NCI-H2171 treated with DMSO at 0.1 percent for 48 hours (cell line): Measurements from ENCODE around the gene TUBB8B.
"Not testable (repeated sequence)": the region's sequence is repeated elsewhere in the genome, so short reads cannot be mapped to it uniquely, and the experiment has no call there.

Experiments used
- DNase-seq: peaks from one replicate; lab custom pipeline; 2025; lab: John Stamatoyannopoulos, UW

TUBB8B gene

DNA sequence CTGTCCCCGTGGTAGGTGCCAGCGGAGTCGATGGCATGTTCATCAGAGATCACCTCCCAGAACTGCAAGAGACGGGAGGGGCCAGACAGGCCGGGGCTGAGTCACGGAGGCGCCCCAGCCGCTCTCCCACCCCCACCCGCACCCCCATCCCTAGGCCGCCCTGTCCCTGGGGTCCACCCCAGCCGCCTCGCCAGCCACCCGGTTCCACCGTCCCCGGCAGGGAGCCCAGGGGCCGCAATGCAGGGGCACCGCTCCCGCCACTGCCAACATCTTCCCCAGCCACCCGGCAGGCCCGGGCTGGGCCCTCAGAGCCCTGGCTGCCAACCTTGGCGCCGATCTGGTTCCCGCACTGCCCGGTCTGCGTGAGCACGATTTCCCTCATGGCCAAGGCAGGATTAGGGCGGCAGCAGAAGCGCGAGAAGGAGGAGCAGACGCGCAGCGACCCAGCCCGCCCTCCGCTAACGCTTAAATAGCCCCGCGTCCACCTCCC is at the start of gene TUBB8B:
Gene TUBB8B (minus strand): TSS at position 440 of the 490 bp plus-strand sequence. CDS start 58 bp downstream, at position 382.
- DNase-seq, result not testable (repeated sequence)

DNA sequence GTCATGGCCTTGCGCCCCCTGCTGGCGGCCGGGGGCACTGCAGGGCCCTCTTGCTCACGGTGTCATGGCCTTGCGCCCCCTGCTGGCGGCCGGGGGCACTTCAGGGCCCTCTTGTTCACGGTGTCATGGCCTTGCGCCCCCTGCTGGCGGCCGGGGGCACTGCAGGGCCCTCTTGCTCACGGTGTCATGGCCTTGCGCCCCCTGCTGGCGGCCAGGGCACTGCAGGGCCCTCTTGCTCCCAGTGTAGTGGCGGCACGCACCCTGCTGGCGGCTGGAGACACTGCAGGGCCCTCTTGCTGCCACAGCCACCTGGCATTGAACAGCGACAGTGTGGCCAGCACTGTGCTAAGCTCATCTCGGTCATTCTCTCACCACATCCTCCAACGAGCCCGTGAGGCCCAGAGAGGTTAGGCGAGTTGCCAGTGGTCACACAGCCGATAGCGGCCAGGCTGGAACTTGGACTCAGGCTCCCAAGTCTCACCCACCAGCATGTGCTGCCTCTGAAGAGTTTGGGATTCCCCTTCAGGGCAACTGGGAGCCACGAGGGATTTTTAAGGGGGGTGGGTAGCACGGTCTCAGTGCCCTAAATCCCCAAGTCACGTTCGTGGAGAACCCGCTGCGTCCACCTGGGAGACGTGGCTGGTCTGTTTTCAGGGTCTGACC is 48.0 kb upstream of the TUBB8B start:
- not testable (repeated sequence) for DNase-seq

DNA sequence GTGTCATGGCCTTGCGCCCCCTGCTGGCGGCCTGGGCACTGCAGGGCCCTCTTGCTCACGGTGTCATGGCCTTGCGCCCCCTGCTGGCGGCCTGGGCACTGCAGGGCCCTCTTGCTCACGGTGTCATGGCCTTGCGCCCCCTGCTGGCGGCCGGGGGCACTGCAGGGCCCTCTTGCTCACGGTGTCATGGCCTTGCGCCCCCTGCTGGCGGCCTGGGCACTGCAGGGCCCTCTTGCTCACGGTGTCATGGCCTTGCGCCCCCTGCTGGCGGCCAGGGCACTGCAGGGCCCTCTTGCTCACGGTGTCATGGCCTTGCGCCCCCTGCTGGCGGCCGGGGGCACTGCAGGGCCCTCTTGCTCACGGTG is 47.3 kb upstream of the TUBB8B start:
- not testable (repeated sequence) for DNase-seq

DNA sequence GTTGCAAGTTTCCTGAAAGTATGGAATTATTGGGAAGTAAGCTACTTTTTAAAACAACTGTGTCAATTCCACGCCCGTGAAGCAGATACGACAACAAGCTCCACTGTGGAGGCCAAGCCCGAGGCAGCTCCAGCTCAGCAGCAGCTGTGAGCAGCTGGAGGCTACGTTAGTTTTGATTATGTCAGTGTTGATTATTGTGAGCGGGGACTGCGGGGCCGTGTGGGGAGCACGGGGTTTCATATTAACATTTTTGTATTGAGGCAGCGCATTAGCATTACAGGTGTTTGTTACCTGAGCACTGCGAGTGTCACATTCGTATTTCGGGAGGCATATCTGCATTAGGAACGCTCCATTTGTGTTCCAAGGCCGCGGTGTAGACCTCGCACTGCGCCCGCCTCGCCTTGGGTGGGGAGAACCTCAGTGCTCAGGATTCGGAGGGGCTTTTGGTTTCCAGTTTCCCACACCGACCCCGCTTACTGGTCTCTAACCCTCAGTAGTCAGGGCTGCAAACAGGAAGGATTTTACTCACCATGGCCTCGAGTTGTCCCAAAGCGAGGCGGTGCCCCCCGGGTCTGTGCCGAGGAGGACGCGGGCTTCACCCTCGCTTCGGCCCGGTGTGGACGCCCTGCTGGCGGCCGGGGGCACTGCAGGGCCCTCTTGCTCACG is 46.8 kb upstream of the TUBB8B start:
- DNase-seq, result peak; percentile 9

DNA sequence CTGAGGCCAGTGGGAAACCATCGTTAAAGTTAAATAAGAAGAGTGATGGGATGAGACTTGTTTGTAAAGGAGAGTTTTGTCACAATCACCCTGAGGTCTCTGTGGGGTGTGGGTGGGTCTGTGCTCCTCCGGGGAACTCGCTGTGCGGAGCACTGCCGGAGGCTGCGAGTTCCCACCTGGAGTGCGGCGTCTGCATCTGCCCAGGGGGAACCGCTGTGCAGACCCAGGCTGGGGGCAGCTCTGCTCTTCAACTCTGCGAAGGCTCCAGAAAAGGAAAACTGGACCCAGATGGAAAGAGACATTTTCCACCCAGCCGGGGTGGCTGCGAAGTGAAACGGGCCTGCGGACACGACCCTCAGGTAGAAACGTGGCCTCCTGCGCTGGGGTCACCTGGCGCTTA is 46.2 kb upstream of the TUBB8B start:
- DNase-seq, result not testable (repeated sequence)

DNA sequence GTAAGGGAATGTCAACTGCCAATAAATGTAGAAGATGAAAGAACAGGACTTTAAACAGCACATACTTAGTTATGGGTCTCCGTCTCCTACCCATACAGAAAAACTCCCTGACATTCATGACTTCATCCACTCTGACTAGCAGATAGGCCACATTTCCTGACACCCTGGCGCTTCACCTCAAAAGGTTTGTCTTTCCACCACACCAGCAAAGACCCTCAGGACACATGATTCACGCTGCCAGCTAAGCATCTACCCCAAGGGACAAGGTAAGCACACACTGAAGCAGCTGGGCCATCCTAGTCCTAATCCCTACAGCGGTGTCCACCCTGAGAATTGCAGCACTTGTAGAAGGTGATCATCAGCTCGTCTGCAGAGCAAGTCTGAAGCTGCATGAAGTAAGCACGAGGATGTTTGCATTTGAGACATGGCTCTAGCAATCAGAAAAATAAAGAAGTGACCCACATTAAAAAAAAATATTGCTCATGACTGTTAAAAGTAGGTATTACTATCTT is 44.5 kb upstream of the TUBB8B start:
- not testable (repeated sequence) for DNase-seq

DNA sequence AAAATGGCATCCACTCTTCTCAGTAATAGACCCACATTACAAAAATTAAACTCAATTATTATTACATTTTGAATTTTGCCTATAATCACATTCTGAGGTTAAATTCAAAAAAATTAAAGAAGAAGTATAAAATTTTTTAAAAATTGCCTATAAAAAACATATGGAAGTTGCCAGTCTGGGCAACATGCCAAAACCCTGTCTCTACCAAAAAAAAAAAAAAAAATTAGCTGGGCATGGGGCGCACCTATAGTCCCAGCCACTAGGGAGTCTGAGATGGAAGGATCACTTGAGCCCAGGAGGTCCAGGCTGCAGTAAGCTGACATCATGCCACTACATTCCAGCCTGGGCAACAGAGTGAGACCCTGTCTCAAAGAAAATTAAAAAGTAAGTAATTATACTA is 42.1 kb upstream of the TUBB8B start:
- peak; percentile 49 for DNase-seq

DNA sequence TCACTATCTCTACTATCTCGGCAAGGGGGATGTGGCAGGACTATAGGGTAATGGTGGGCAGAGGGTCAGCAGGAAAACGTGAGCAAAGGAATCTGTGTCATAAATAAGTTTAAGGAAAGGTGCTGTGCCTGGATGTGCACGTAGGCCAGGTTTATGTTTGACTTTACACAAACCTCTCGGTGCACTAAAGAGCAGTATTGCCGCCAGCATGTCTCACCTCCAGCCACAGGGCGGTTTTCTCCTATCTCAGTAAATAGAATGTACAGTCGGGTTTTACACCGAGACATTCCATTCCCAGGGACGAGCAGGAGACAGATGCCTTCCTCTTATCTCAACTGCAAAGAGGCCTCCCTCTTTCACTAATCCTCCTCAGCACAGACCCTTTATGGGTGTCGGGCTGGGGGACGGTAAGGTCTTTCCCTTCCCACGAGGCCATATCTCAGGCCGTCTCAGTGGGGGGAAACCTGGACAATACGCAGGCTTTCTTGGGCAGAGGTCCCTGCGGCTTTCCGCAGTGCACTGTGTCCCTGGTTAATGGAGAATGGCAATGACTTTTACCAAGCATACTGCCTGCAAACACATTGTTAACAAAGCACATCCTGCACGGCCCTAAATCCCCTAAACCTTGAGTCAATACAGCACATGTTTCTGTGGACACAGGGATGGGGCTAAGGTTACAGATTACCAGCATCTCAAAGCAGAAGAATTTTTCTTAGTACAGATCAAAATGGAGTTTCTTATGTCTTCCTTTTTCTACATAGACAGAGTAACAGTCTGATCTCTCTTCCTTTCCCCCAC is 41.2 kb upstream of the TUBB8B start:
- not testable (repeated sequence) for DNase-seq

DNA sequence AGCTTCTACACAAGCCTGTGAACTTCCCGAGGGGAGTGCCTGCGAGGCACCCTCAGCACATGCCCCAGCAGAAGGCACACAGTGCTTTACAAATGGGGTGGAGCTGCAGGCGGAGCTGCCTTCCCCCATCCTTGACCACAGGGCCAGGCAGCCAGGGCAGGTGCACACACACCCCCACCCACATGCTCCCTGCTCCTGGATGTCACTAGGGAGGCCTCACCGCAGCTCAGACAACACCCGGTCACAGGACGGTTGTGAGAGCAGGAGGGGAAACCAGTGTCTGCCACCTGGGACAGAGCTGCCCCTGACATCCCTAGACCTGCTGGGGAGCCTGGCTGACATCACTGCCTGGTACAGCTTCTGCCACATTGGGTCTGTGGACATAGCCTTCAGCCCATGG is 39.7 kb upstream of the TUBB8B start:
- not testable (repeated sequence) for DNase-seq

DNA sequence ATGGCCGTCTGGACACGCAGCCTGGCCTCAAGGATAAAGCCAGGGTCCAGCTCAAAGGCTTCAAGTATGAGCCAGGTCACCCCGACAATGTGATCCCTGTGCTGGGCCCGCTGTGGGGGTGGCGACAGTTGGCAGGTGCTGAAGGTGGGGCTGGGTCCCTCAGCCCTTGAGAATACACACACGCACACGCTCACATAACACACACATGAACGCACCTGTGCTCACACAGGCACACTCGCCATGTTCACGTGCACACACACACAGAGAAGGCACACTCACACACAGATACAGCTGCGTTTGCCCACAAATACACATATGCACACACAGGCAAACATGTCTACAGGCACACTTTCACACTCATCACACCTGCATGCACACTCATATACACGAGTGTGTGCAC is 35.4 kb upstream of the TUBB8B start:
- DNase-seq, result not testable (repeated sequence)

DNA sequence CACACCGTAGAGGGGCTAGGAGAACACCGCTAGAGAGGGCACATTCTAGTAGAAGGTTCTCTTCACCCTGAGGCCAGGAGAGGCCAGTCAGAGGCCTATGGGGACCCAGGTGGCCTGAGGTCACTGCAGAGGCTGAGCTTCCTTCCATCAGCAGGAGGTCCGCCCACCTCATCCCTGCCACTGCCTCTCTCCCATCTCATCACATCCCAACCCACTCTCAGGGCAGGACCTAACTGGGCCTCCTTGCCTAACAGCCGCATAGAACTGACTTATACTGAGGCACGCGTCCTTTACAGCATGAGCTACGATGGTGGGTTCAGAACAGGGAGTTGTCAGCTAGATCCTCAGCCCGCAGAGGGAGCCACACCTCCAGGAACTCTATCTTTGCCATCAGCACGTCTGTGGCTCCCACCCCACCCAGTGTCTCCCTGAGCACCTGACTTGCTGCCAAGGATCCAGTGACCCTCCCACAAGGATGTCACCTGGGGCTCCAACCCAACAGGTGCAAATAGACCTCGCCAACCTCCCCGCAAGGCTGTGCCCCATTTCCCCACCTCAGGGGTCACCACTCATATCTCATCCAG is 33.3 kb upstream of the TUBB8B start:
- DNase-seq, result not testable (repeated sequence)

DNA sequence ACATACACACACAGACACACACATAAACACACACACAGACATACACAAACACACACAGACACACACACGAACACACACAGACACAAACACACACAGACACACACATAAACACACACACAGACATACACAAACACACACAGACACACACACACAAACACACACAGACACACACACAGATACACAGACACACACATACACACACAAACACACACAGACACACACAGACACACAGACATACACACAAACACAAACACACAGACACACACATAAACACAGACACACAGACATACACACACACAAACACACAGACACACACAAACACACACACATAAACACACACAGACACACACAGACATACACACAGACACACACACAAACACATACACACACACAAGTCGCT is 31.5 kb upstream of the TUBB8B start:
- DNase-seq, result not testable (repeated sequence)

DNA sequence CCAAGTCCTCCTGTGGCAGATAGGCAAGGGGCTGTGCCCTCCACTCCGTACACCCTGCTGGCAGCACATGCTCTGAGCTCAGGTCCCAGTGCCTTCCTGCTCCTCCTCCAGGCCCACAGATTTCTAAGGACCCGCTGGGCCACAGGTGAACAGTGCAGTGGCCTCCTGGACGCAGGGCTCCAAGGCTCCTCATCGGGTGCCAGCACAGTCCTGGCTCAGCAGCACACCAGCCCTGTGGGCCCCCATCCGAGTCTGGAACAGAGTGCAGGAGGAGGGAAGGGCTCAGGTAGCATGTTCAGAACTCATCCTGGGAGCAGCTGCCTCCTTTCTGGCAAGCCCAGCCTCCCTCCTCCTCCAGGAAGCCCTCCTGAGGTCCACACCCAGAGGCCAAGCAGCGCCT is 30.8 kb upstream of the TUBB8B start:
- DNase-seq, result not testable (repeated sequence)

DNA sequence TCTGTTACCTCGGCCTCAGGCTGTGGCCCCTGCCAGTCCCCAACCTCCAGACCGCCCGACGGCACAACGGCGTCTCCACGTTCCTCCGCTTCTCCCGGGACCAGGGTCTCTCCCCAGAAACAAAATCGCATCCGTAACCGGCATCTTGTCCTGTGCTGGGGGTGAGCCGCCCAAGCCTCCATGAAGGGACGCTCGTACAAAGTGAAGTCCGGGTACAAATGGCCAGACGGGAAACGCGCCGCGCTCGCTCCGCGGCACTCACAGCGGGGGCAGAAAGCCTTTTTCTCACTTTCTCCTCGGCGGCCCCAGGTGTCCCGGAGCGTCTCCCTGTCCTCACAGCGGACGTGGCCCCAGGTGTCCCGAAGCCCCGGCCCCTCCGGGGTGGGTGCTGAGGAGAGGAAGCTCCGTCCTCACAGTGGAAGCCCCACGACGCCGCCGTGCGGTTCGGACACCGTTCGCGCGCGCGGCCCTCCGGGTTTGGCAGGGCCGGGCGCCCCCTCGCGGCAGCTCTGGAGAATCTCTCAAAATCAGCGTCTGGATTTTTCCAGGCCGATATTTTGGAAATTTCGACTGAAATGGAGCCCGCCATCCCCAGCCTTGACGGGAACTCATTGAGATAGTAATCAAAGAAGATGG is 26.2 kb upstream of the TUBB8B start:
- not testable (repeated sequence) for DNase-seq

DNA sequence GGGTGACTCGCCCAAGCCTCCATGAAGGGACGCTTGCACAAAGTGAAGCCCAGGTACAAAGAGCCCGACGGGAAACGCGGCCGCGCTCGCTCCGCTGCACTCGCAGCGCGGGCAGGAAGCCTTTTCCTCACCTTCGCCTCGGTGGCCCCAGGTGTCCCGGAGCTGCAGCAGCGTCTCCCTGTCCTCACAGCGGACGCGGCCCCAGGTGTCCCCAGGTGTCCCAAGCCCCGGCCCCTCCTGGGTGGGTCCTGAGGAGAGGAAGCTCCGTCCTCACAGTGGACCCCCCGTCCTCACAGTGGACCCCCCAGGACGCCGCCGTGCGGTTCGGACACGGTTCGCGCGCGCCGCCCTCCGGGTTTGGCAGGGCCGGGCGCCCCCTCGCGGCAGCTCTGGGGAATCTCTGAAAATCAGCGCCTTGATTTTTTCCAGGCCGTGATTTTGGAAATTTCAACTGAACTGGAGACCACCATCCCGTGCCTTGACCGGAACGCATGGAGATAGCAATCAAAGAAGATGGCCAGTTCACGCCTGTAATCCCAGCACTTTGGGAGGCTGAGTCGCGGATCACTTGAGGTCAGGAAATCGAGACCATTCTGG is 23.9 kb upstream of the TUBB8B start:
- not testable (repeated sequence) for DNase-seq

DNA sequence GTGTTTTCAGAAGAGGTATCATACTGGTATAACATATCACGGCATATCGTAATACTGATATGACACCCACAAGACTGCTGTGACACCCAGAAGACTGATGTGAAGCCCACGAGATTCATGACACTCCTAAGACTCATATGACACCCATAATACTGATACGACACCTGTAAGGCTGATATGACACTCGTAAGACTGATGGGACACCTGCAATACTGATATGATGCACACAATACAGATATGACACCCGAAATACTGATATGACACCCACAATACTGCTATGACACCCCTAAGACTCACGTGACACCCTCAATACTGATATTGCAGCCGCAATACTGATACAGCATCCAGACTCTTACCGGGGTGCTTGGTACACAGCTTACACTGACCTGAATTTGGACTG is 18.3 kb upstream of the TUBB8B start:
- not testable (repeated sequence) for DNase-seq

DNA sequence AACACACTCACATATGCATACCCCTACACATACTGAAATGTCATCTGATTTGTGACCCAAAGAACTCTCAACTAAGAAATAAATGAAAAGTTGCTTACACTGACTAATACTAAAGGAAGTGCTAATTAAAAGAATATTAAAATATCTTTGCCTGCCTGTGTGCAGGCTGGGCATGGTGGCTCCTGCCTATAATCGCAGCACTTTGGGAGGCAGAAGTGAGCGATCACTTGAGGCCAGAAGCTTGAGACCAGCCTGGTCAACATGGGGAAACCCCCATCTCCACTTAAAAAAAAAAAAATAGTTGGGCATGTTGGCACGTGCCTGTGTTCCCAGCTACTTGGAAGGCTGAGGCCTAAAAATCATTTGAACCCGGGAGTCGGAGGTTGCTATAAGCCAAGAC is 14.9 kb upstream of the TUBB8B start:
- DNase-seq, result not testable (repeated sequence)

DNA sequence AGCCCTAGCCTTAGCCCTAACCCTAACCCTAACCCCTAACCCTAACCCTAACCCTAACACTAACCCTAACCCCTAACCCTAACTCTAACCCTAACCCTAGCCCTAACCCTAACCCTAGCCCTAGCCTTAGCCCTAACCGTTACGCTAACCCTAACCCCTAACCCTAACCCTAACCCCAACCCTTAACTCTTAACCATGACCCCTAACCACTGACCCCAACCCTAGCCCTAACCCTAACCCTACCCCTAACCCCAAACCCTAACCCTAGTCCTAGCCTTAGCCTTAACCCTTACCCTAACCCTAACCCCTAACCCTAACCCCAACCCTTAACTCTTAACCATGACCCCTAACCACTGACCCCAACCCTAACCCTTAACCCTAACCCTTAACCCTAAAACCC is 14.2 kb upstream of the TUBB8B start:
- not testable (repeated sequence) for DNase-seq

DNA sequence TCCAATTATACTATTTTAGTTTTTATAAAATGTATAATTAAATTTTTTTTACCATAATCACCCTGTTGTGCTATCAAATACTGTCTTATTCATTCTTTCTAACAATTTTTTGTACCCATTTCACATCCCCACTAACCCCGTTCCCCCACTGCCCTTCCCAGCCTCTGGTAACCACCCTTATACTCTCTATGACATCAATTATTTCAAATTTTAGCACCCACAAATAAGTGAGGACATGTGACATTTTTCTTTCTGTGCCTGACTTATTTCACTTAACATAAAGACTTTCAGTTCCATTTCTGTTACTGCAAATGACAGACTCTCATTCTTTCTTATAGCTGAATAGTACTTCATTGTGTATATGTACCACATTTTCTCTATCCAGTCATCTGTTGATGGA is 5.0 kb upstream of the TUBB8B start:
- not testable (repeated sequence) for DNase-seq

DNA sequence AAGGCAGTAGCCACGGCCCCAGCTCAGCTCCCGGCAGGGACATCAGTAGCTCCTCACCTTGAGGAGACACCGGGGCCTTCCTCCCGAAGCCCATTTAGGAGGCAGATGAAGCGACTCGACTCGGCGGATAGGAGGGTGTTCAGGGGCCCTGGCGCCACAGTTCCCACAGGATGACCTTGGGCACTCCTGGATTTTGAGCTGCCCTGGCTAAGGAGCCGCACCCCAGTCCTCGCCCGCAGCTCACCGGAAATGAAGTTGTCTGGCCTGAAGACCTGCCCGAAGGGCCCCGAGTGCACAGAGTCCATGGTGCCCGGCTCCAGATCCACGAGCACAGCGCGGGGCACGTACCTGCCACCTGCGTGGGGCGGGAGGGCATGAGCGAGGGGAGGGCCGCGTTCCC is 719 bp downstream of the TUBB8B start:
- not testable (repeated sequence) for DNase-seq

DNA sequence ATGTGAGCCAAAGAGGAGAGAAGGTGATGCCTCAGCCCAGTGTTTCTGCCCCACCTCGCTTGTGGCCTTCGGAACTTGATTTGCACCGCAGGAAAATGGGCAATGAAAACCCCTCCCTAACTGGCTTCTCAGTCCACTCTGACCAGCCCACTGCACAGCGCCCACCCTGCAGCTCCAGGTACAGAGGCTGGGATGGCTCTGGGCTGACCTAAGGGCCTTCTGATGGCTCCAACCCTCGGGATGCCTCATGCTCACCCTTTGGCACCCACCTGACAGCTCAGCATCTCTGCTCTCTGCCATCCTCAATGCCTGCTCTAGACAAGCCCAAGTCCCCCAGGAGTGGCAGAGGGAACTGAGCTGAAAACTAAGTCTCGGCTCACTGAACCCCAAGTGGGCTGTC is 36.2 kb downstream of the TUBB8B start:
- DNase-seq, result not testable (repeated sequence)
